Inferior parietal cortex (tissue), 1 donor: ENCODE data around the gene XYLB.

Experiments used
- DNase-seq: peaks from one replicate; pipeline ENCODE4 v3.0.0-alpha.2; 2016; ENCODE audit errors: extremely low spot score

Gene XYLB

DNA sequence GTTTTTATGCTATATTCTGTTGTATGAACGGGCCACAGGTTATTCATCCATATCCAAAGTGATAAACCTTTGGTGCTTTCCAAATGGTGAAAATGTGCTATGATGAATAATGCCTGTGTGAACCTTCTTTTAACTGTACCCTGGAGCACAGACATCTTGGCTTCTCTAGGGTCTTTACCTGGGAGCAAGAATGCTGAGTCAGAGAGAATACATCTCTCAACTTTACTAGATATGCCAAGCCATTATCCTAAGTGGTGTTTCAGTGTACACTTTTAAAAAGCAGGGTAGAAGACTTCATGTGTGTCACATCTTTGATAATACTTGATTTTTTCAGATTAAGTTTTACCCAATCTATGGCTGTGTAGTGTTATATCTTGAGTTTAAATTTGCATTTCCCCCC lies 23.5 kb upstream of the XYLB start:
- DNase-seq = no peak

GRCh38 chr3:38325256-38325655 lies 21.3 kb upstream of the XYLB start:
- DNase-seq = no peak

- DNase-seq = no peak
Measured at GRCh38 chr3:38327335-38328009, 19.1 kb upstream of the XYLB start.

DNA sequence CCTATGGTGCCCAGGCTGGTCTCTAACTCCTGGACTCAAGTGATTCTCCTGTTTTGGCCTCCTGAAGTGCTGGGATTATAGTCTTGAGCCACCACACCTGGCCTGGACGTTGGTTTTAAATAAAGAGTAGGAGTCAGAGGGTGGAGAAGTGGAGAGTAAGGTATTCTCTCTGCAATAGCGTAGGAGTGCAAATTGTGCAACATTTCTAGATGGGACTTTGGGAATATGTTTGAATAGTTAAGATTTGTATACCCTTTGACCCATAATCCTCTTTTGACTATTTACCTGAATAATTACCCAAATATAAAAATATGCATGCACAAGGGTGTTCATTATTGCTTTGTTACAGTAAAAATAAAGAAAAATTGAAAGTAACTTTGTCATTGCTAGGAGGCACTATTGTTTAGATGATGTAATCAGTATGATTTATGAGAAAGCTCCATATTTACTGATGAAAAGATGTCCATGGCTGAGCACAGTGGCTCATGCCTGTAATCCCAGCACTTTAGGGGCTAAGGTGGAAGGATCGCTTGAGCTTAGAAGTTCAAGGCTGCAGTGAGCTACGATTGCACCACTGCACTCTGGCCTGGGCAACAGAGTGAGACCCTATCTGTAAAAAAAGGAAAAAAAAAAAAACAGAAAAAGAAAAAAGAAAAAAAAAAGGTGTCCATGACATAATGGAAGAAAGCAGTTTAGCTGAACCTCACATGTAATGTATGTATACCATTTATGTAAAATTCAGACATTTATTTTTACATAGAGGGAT lies 15.1 kb upstream of the XYLB start:
- DNase-seq = no peak

DNA sequence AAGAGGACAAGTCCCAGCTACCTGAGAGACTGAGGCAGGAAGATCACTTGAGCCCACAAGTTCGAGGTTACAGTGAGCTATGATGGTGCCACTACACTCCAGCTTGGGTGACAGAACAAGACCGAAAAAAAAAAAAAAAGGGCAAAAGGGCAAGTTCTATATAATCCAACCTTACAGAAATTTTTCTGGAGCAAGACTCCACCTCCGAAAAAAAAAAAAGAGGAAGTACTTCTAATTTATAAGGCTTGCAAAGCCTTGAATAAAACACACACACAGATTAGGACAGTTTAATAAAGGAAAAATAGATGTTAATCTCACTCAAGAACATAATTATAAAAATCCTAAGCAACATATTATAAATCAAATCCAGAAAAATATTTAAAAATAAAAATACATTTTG lies 14.4 kb upstream of the XYLB start:
- DNase-seq = no peak

- no peak for DNase-seq
Measured at GRCh38 chr3:38334142-38335055, 12.2 kb upstream of the XYLB start.

DNA sequence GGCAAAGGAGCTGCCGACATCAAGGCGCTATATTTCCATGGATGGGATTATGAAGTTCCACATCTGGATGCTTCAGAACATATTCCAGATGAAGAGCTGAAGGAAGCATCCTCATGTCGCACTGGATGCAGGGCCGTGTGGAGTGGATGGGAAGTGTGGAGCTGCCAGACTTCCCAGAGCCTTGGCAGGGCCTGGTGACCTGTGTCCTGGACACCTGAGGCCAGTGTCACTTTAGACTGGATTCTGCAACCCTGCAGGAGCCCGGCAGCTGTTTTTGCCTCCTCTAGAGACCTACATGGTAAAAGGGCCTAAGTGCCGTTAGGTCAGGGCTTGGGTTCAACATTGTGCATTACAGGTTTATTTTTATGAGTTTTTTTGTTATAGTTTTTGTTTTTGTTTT lies 11.3 kb upstream of the XYLB start:
- no peak for DNase-seq

DNA sequence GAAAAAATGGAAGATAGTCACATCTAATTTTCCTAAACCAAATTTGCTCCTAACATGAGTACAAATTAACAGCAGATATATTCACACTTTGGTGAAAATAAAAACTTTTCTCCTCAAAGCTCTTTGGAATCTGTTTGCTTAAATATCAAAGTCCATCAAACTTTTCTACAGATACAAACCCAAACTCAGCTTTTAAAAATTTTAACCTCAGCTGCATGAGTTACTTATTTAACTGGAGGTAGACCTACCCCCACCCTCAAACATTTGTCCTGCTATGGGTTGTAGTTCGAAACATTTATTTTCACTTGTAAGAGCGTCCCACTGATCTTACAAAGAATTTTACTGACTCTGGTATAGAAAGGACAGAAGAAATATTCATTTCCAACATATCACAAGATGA lies 8.9 kb upstream of the XYLB start:
- DNase-seq = no peak

- DNase-seq = no peak
Measured at GRCh38 chr3:38343797-38344594, 2.6 kb upstream of the XYLB start.

DNA sequence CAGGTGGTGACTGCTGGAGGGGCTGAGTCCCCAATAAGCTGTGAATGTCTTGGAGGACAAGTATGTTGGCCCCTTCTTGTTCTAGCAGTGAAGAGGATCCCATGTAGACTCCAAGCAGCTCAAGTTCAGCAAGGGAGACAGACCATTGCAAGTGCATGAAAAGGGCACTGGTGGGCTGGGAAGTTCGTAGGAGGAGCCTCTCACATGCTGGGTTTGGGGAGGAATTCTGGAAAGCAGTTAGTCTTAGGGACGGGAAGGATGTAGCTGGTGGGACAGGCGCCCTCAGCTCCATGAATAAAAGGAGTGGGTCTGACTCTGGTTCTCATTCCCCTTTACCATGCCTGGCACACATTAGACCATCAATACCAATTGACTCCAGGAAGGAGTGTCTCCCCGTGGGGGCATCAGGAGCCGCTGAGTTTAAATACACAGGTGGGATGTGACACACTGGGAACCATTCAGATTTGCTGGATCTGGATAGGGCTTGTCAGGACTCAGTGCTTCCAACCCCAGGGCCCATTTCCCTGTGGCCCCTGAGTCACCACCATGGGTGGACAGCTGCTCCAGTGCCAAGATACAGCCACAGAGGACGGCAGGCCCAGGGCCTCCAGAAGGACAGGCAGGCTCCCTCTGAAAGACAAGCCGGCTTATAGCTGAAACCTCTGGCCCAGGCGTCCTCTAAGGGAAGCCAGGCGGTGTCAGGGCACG lies 552 bp upstream of the XYLB start:
- no peak for DNase-seq

- DNase-seq = no peak
Measured at GRCh38 chr3:38347421-38348200, 1.0 kb downstream of the XYLB start.

- no peak for DNase-seq
Measured at GRCh38 chr3:38348903-38349302, 2.3 kb downstream of the XYLB start.

- DNase-seq = no peak
Measured at GRCh38 chr3:38349684-38350359, 3.2 kb downstream of the XYLB start.

DNA sequence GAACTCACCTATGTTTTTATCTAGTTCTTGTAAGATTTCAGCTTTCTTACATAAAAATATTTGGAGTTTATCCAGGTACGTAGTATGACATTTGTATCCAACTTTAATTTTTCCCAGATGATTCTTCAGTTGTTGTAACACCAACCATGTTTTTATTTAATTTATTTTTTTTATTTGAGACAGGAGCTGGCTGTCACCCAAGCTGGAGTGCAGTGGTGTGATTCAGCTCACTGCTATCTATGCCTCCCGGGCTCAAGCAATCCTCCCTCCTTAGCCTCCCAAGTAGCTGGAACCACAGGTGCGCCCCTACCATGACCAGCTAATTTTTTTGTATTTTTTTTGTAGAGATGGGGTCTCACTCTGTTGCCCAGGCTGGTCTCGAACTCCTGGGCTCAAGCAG lies 6.6 kb downstream of the XYLB start:
- DNase-seq = no peak

GRCh38 chr3:38354588-38355330 lies 8.2 kb downstream of the XYLB start:
- no peak for DNase-seq

DNA sequence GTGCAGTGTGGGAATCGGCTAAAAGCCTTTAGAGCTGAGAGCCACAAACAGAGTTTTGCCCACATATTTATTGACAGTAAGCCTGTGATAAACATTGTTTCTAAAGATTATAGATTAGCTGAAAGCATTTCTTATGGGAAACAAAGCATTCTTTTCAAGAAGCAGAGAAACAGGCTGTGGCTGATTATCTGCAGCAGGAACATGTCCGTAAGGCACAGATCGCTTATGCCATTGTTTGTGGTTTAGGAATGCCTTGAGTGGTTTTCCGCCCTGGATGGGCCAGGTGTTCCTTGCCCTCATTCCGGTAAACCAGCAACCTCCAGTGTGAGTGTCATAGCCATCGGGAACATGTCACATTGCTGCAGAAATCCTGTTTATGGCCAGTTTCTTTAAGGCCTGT lies 12.5 kb downstream of the XYLB start:
- no peak for DNase-seq

GRCh38 chr3:38360345-38360744 lies 13.8 kb downstream of the XYLB start:
- no peak for DNase-seq

GRCh38 chr3:38361496-38361895 lies 14.9 kb downstream of the XYLB start:
- DNase-seq = no peak

- no peak for DNase-seq
Measured at GRCh38 chr3:38362825-38363224, 16.2 kb downstream of the XYLB start.
